Measurements from ENCODE around the gene EFCAB8.
"Not testable (repeated sequence)": the region's sequence is repeated elsewhere in the genome, so short reads cannot be mapped to it uniquely, and the experiment has no call there.

Gene EFCAB8

DNA sequence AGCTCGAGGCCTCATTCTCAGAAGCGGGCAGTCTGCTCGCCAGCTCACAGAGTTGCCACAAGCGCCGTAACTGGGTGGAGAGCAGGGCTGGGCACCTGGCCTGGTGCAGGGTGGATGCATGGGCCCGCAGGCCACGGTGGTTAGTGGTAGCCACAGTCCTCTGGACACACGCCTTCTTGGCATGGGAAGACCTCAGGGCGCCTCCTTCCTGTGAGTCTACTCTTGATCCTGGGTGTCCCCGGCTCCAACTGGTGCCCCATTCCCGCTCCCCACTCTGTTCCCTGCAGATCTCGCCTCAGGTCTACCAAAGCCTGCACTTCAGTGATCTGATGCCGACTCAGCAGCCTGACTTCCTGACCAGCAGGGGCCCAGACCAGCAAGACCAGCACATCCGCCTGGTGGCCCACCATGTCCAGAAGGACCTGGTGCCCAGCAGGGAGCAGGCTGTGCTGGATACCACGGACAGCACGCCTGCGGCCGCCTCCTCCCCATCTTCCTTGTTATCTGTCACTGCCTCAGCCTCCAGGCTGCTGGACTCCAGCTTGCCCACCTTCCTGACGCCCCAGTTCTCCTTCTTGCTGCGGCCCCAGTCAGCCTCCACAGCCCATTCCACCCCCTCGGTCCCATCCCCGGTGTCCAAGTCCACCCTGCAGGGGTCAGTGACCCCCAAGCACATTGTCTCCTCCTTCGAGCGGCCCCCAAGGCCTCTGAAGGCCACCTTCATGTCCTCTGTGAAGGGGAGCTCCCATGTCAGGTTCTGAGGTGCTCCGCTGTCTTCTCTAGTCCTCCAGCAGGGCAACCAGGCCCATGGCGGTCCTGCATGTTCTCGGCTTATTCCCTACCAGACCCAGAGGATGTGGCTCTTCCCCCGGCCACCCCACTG is 102.4 kb downstream of the EFCAB8 start:
- DNase-seq, result no peak

- DNase-seq, result no peak
These were observed 103.3 kb downstream of the EFCAB8 start for GRCh38 chr20:32962053-32962452.

DNA sequence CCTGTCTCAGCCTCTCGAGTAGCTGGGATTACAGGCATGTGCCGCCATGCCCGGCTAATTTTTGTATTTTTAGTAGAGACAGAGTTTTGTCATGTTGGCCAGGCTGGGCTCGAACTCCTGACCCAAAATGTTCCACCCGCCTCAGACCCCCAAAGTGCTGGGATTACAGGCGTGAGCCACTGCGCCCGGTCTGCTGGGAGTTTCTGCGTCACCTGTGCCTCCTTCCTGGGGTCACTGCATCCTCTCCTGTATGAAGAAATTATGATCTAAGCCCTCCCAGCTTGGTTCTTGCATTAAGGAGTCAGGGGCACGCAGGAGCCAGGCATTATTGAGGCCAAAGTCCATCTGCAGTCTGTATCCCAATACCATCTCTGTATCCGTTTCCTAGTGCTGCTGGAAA is 103.9 kb downstream of the EFCAB8 start:
- DNase-seq, result not testable (repeated sequence)

- no peak for DNase-seq
These were observed 104.5 kb downstream of the EFCAB8 start for GRCh38 chr20:32963176-32963575.

DNA sequence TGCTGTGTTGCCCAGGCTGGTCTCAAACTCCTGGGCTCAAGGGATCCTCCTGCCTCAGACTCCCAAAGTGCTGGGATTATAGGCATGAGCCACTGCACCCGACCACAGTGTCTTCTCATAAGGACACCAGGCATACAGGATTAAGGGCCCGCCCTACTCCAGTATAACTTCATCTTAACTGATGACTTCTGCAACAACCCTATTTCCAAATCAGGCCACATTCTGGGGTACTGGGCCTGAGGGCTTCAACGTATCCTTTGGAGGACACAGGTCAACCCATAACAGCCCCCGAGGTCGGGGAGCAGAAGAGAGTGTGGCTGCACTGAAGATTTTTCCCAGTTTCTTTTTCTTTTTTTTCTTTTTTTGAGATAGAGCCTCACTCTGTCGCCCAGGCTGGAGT is 105.9 kb downstream of the EFCAB8 start:
- no peak for DNase-seq

DNA sequence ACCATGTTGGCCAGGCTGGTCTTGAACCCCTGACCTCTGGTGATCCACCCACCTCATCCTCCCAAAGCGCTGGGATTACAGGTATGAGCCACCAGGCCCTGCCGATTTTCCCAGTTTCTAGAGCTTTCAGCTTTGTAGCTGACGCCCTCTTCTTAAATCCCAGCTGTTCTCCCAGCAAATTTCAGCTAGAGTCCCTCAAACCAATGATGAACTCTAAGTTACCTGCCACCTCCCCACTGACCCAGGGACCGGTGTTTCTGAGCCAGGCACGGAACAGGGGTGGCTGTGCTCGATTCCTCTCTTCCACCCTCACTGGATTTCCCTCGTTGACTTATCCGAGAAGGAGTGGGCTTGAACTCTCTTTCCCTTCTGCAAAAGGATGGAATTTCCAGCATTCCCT is 106.4 kb downstream of the EFCAB8 start:
- DNase-seq, result no peak

DNA sequence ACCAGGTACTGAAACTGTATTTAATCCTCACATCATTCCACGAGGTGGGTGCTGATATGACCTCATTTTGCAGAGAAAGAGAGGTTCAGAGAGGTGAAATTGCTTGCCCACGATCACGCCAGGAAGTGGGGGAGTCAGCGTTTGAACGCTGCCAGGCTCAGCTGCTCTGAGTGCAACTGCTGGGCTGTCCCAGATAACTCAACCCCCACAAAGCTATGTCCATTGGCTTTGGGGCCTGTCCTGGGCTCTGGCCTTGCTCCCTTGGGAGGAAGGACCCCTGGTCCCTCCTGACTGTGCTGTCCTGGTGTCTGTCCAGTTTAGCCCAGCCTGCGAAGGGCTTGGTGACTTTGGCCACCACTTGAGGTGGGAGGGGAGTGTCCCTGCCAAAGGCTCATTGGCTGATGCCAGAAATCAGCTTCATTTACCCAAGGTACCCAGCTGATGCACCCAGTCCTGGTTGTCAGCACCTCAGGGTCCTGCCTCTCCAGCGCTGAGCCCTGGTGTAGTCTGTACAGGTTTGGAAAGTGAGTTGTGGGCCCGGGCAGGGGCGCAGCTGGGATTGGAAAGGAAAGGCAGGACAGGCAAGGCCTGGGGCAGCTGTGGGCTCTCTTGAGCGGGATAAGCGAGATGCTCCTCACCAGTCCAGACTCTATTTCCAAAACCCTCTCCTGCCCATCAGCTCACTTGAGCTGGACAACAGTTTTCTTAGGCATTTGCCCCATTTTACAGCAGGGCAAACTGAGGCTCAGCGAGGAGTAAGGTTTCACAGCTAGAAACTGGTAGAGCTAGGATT is 107.1 kb downstream of the EFCAB8 start:
- DNase-seq, result peak; percentile 38

DNA sequence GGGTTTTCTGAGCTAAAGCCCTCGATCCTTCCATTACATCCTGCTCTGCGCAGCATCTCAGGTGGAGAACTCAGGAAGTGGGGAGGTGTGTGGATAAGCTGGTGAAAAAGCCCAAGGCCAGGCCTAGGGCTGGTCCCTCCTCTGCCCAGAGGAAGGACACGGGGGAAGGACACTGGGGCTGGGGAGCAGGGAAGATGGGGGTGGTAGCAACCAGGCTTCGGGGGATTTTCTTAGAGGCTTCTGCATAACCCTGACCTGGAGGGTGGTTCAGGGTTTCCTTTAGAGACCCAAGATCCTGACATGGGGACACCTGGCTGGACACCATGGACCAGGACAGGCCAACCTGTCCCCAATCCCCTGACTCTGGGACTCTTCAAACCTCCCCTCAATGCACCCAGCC is 107.7 kb downstream of the EFCAB8 start:
- DNase-seq, result no peak

GRCh38 chr20:32966881-32967781 is 108.4 kb downstream of the EFCAB8 start:
- peak; percentile 77 for DNase-seq

DNA sequence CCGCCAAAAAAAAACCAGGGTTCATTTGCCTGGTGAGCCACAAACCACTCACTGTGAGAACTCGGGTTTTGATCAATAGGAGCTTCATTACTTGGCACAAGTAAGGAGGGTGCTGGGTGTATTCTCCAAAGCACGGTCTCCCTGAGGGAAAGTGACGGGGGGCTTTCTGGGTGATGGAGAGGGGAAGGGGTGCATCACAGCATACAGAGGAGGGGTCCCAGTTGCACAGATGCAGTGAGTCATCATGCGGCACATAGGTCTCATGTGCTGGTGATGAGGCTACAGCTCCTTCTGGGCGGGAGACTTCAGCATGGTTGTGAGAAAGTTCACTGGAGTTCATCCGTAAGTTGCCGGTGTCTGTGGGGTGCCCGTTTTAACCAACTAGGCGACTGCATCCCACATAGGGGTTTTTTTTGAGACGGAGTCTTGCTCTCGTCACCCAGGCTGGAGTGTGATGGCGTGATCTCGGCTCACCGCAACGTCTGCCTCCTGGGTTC is 109.3 kb downstream of the EFCAB8 start:
- peak; percentile 76 for DNase-seq

DNA sequence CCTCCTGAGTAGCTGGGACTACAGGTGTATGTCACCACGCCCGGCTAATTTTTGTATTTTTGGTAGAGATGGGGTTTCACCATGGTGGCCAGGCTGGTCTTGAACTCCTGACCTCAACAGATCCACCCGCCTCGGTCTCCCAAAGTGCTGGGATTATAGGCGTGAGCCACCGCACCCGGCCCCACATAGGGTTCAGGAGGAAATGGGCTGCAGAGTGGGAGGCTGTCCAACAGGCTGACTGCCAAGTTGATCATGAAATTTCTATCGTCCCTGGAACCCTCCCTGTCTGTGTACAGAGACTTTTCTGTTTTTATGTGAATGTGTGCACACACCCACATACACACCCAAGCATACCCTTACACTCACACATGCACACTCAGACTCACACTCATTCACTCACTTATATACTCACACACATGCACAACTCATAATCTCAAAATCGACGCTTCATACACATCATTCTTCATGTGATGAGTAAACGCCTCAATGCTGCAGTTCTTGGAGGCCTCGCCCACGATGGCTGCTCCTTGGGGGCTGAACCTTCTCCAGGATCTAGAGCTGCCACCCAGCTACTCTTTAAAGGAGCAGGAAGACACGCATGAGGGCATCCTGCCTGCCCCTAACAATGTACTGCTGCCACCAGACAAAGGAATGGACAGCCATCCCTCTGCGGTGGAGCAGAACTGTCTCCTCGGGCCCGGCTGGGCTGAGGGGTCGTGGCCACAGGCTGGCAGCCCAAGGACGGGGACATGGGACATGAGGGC is 109.9 kb downstream of the EFCAB8 start:
- DNase-seq, result peak; percentile 13

- no peak for DNase-seq
These were observed 110.8 kb downstream of the EFCAB8 start for GRCh38 chr20:32969356-32970114.

GRCh38 chr20:32970115-32970972 is 111.6 kb downstream of the EFCAB8 start:
- DNase-seq, result no peak

- no peak for DNase-seq
These were observed 112.2 kb downstream of the EFCAB8 start for GRCh38 chr20:32970973-32971300.

DNA sequence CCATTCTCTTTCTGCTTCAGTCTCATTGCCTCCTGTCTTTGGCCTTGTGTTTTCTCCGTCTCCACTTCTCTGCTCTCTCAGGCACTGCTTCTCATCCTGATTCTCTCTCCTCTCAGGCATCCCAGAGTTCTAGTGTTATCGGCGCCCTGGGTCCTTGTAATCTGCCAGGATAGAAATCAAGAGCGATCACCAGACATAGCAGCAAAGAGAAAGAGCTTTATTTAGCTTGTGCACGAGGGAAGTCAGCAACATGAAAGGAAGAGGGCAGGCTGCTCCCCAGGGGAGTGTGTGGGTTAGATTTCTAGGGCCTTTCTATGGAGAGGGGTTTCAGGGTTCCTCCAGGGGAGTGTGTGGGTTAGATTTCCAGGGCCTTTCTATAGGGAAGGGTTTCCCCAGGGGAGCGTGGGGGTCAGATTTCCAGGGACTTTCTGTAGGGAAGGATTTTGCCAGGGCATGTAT is 113.0 kb downstream of the EFCAB8 start:
- peak; percentile 54 for DNase-seq

DNA sequence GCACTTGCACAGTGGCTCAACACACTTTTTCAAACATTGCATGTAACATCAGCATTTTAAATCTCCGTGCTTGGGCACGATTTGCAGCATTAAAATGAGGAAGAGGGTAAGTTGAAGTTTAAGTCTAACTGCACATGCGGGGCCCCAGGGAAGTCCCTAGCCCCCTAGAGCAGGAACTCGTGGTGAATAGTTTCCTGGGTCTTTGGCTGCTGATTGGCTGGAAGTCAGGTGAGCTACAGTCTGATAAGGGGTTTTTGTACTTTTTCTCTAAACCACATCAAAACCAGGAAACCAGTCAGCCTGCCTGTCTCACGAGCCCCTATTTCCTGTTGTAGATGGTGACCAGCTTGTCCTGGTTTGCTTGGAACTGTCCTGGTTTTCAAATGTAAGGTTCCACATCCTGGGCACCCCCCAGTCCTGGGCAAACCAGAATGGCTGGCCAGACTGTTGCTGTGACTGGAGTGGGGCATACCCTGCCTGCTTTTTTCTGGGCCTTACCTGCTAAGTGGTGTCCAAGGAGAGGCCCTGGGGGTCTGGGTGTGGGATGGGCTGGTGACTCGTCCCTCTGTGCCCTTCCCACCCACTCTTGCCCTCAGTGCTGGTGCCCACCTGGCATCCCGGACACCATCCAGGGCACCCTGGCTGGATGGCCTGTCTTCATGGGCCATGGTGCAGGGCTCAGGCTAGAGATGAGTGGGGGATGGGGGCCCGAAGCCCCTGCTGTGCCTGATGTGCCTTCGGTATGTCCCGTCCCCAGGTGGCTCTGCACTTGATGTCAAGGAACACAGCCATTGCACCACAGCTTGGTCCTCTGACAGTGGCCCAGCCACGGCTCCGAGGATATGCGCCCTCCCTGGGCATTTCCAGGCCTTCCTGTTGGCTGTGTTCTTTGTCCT is 113.7 kb downstream of the EFCAB8 start:
- peak; percentile 96 for DNase-seq

GRCh38 chr20:32973077-32973717 is 114.5 kb downstream of the EFCAB8 start:
- DNase-seq, result no peak

Data from central memory CD4-positive, alpha-beta T cell (primary cell).